B cell (primary cell): ENCODE measurements around the gene CTRB1. TPM values are rescaled to one million over a fixed set of nuclear protein-coding genes. Genes with fewer than 3 reads are reported as not detected.
A peak's percentile ranks its signal among the peaks of the same experiment; 100 is the strongest.

ENCODE experiments used
- ATAC-seq: fragments of 200-7000 bp; cut with Tn5 transposase; one replicate; pipeline ENCODE4 v1.10.0; 2021; ENCODE audit warnings: low read depth, mild to moderate bottlenecking, moderate number of reproducible peaks, moderate library complexity
- CTCF ChIA-PET: fragments of 350-600 bp; sonication (Branson Sonifier 250); formaldehyde crosslinking; loops from one replicate; lab custom pipeline; 2021; ENCODE audit warnings: antibody characterized with exemption, inconsistent platforms; lab: Charles Lee
- POLR2A ChIA-PET: fragments of 350-600 bp; sonication (Branson Sonifier 250); formaldehyde crosslinking; loops from one replicate; lab custom pipeline; 2021; ENCODE audit warnings: antibody characterized with exemption; lab: Charles Lee
- DNase-seq: peaks from one replicate; pipeline ENCODE4 v3.0.0; 2013
- H2AFZ ChIP-seq: 2 replicates; pipeline ENCODE4 v1.6.1; 2012; ENCODE audit warnings: mild to moderate bottlenecking, low read depth, low read length; ENCODE audit not compliant: insufficient read depth, poor library complexity, severe bottlenecking
- H3K27ac ChIP-seq, 2 donors: 1 replicate in 1 of 2; 2 replicates in 1 of 2; pipeline ENCODE4 v1.5.1; 2012 to 2013; ENCODE audit warnings: low read length in 2 of 2, mild to moderate bottlenecking in 2 of 2, moderate library complexity in 1 of 2
- H3K27me3 ChIP-seq, 4 experiments: fragments of 200-600 bp in 1 of 4; sonication (generic) in 1 of 4; replicated peaks in 1 of 4; 1 replicate in 2 of 4; 2 replicates in 2 of 4; pipeline versions ENCODE4 v1.6.1 to v1.7.0; 2013 to 2016; ENCODE audit warnings: low read length in 3 of 4, mild to moderate bottlenecking in 2 of 4, mixed read lengths in 1 of 4, moderate library complexity in 1 of 4; ENCODE audit not compliant: insufficient read depth in 4 of 4, control insufficient read depth in 3 of 4; ENCODE audit errors: control extremely low read depth in 1 of 4
- H3K36me3 ChIP-seq, 2 experiments: replicated peaks in 1 of 2; 1 replicate in 1 of 2; 2 replicates in 1 of 2; pipeline versions ENCODE4 v1.6.1 to v1.7.1; 2013; ENCODE audit warnings: low read length in 1 of 2; ENCODE audit not compliant: insufficient read depth in 2 of 2, control insufficient read depth in 1 of 2; ENCODE audit errors: control extremely low read depth in 1 of 2, extremely low read depth in 1 of 2
- H3K4me1 ChIP-seq, 2 donors: fragments of 200-600 bp in 1 of 2; sonication (generic) in 1 of 2; 1 replicate in 1 of 2; 2 replicates in 1 of 2; pipeline versions ENCODE4 v1.5.1 to v1.6.1; 2013 to 2017; ENCODE audit warnings: low read length in 2 of 2; ENCODE audit not compliant: control insufficient read depth in 2 of 2, insufficient read depth in 2 of 2
- H3K4me2 ChIP-seq: replicated peaks from 2 replicates; pipeline ENCODE3; 2012; ENCODE audit warnings: mild to moderate bottlenecking, low read depth, low read length; ENCODE audit not compliant: poor library complexity, severe bottlenecking
- H3K4me3 ChIP-seq, 5 experiments: fragments of 200-600 bp in 1 of 5; sonication (generic) in 1 of 5; 1 replicate in 3 of 5; 2 replicates in 2 of 5; pipeline versions ENCODE4 v1.5.1 to v1.7.0; 2011 to 2016; ENCODE audit warnings: low read length in 4 of 5, mild to moderate bottlenecking in 4 of 5, low read depth in 2 of 5, control low read depth in 1 of 5, moderate library complexity in 1 of 5; ENCODE audit not compliant: insufficient read depth in 1 of 5; ENCODE audit errors: control extremely low read depth in 1 of 5, extremely low read depth in 1 of 5
- H3K79me2 ChIP-seq: fragments of 200-600 bp; sonication (generic); one replicate; pipeline ENCODE4 v1.6.0; 2016; ENCODE audit warnings: low read length; ENCODE audit not compliant: control insufficient read depth, insufficient read depth
- H3K9ac ChIP-seq: fragments of 200-600 bp; sonication (generic); 2 replicates; pipeline ENCODE4 v1.6.1; 2017; ENCODE audit warnings: mild to moderate bottlenecking, low read length, moderate library complexity
- H3K9me3 ChIP-seq, 3 donors: one replicate each; pipeline versions ENCODE4 v1.6.1 to v1.7.1; 2013; ENCODE audit warnings: low read length in 2 of 3; ENCODE audit not compliant: control insufficient read depth in 2 of 3, insufficient read depth in 1 of 3; ENCODE audit errors: control extremely low read depth in 1 of 3
- H4K20me1 ChIP-seq: 2 replicates; pipeline ENCODE4 v1.6.0; 2012; ENCODE audit warnings: mild to moderate bottlenecking, low read length; ENCODE audit not compliant: insufficient read depth, control insufficient read depth, poor library complexity, severe bottlenecking
- H3K27ac Mint-ChIP-seq: one replicate; pipeline ENCODE4 v1.8.0; 2021; ENCODE audit warnings: mixed read lengths
- H3K27me3 Mint-ChIP-seq: one replicate; pipeline ENCODE4 v1.8.0; 2021; ENCODE audit warnings: mixed read lengths
- H3K4me1 Mint-ChIP-seq: one replicate; pipeline ENCODE4 v1.8.0; 2021; ENCODE audit warnings: mixed read lengths
- H3K4me3 Mint-ChIP-seq: one replicate; pipeline ENCODE4 v1.8.0; 2021; ENCODE audit warnings: mixed read lengths
- H3K9me3 Mint-ChIP-seq: one replicate; pipeline ENCODE4 v1.8.0; 2022; ENCODE audit warnings: mixed read lengths; ENCODE audit not compliant: insufficient read depth
- CTCF ChIP-seq: fragments of 200-600 bp; IDR thresholded peaks from one replicate; pipeline ENCODE4 v1.8.0; 2022; ENCODE audit warnings: antibody characterized with exemption, mild to moderate bottlenecking
- EZH2 ChIP-seq: IDR thresholded peaks from 2 replicates; pipeline ENCODE4 v1.6.1; 2012; ENCODE audit warnings: borderline replicate concordance, low read depth, mild to moderate bottlenecking, moderate library complexity, low read length; ENCODE audit not compliant: insufficient read depth, poor library complexity, severe bottlenecking
- WGBS: methylation state at CpG from one replicate; pipeline ENCODE4 v1.1.5; 2013; ENCODE audit warnings: missing lambda C conversion rate; ENCODE audit not compliant: insufficient coverage; 5-methylcytosine and 5-hydroxymethylcytosine counted together
- intact Hi-C: fragments of 100-400 bp; cut with micrococcal nuclease; formaldehyde crosslinking; loops from one replicate; pipeline ENCODE4 v1.10.0; 2022
- polyA plus RNA-seq: library from polyadenylated mRNA; depleted of rRNA; stranded (reverse); fragments of >200 nt; gene quantifications from 2 replicates; pipeline ENCODE4 v1.2.3, GENCODE V29; 2012
- total RNA-seq, 2 donors: library from RNA; stranded (reverse); fragments of 120-200 nt in 1 of 2; gene quantifications; 1 replicate in 1 of 2; 2 replicates in 1 of 2; pipeline versions ENCODE4 v1.2.3 to v1.2.4, GENCODE V29; 2013 to 2022

Gene CTRB1
- total and polyA plus RNA-seq, 2 donors (not counting 1 experiment from before 2014, with no cell fraction given): not detected

DNA sequence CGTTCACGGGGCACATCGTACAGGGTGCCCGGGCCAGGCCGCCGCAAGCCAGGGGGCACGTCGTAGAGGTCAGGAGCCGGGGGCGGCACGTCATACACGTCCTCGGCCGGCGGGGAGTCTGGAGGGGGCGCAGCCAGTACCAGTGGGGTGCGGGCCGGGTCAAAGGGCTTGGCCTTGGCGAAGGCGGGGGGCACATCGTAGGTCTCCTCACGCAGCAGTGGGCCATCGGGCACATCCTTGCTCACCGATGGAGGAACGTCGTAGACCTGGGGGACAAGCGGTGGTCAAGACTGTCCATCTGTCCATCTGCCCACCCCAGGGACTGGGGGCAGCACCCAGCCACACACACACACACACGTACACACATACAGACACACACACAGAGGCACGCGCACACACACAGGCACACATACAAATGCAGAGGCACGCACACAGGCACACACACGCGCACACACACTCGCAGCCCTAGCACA lies 17.0 kb downstream of the CTRB1 start:
- TF ChIP-seq CTCF (no peak), EZH2 (no peak)
- Mint-ChIP-seq H3K9me3 (no peaks in the 10 kb centered on the region), H3K4me1 (peaks cover 2% of the 10 kb centered on the region), H3K27me3 (peaks cover 50% of the 10 kb centered on the region), H3K4me3 (no peak overlapping the region), H3K27ac (no peak overlapping the region)
- H3K9me3 ChIP-seq: peaks cover 0 to 32% (median 0%) of the 10 kb centered on the region in 3 donors
- DNase-seq (no peak), ATAC-seq (no peak)
- POLR2A ChIA-PET: no interaction called here
- H4K20me1 ChIP-seq: no peaks in the 10 kb centered on the region
- H3K27ac ChIP-seq: no peak overlapping the region
- H3K36me3 ChIP-seq: no peaks in the 10 kb centered on the region
- no peak overlapping the region for H3K4me2 ChIP-seq
- intact Hi-C loops: no loop called here
- 97% methylated on average over 34 of the region's 34 CpGs for WGBS
- H2AFZ ChIP-seq: no peak overlapping the region
- H3K4me3 ChIP-seq: no peak overlapping the region
- peaks cover 0 to 7% of the 10 kb centered on the region in 2 donors for H3K4me1 ChIP-seq
- CTCF ChIA-PET: interaction anchor here (1.2 to 7.1 kb wide), 6 partner anchors 15 to 528 kb away, joined by 3 to 109 read pairs (median 18); no protein-coding TSS in a partner anchor
- H3K79me2 ChIP-seq: no peaks in the 10 kb centered on the region
- H3K9ac ChIP-seq: no peak overlapping the region
- H3K27me3 ChIP-seq: peaks cover 0 to 82% (median 18%) of the 10 kb centered on the region in 4 experiments

DNA sequence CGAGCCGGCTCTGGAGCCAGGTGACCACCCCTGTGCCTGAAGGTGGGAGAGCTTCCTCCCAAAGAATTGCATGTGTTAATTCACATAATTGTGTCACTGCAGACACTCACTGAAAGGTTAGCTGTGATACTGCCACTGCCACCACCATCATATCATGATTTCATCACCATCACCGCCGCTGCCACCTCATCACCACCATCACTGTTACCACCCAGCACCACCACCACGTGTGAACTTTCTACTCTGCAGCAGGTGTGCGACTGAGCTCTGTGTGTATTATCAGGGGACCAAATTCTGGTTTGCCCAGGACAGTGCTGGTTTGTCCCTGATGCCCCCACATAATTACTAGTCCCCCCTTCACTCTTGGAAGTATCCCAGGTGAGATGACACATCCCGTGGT lies 17.4 kb downstream of the CTRB1 start:
- Histone ChIP-seq H3K9me3 (peaks cover 0 to 32% (median 0%) of the 10 kb centered on the region in 3 donors), H3K4me1 (peaks cover 0 to 7% of the 10 kb centered on the region in 2 donors), H2AFZ (no peak overlapping the region), H3K9ac (no peak overlapping the region), H3K36me3 (no peaks in the 10 kb centered on the region), H3K4me2 (no peak overlapping the region), H3K27me3 (peaks cover 0 to 85% (median 18%) of the 10 kb centered on the region in 4 experiments), H3K27ac (no peak overlapping the region), H3K79me2 (no peaks in the 10 kb centered on the region), H4K20me1 (no peaks in the 10 kb centered on the region), H3K4me3 (no peak overlapping the region)
- Mint-ChIP-seq H3K4me3 (no peak overlapping the region), H3K27me3 (peaks cover 53% of the 10 kb centered on the region), H3K27ac (peak overlapping the region; percentile 15), H3K4me1 (peaks cover 2% of the 10 kb centered on the region), H3K9me3 (no peaks in the 10 kb centered on the region)
- POLR2A ChIA-PET: no interaction called here
- intact Hi-C loops: no loop called here
- DNase-seq: no peak
- CTCF ChIA-PET: interaction anchor here (1.3 to 7.1 kb wide), 4 partner anchors 19 to 166 kb away, joined by 4 to 109 read pairs (median 41); no protein-coding TSS in a partner anchor
- TF ChIP-seq CTCF (no peak), EZH2 (no peak)
- WGBS: 96% methylated on average over 3 of the region's 7 CpGs
- ATAC-seq: no peak
